Calu3 (cell line): ENCODE measurements around the gene NFX1. TPM values are rescaled to one million over a fixed set of nuclear protein-coding genes. Genes with fewer than 3 reads are reported as not detected.

ENCODE experiments used
- BruUV-seq: library from RNA; stranded (reverse); fragments of 400-500 nt; replicated peaks from 2 replicates; lab custom pipeline; 2021; lab: Mats Ljungman, UMichigan
- CTCF ChIA-PET: fragments of 300-600 bp; sonication (Branson Sonifier 250); formaldehyde crosslinking; loops from one replicate; lab custom pipeline; 2022; ENCODE audit warnings: antibody characterized with exemption; lab: Charles Lee
- DNase-seq: peaks from one replicate; pipeline ENCODE4 v3.0.0; 2022
- H3K27ac Mint-ChIP-seq: one replicate; pipeline ENCODE4 v1.8.0; 2022; ENCODE audit warnings: mixed read lengths; ENCODE audit not compliant: unreplicated experiment
- H3K27me3 Mint-ChIP-seq: one replicate; pipeline ENCODE4 v1.8.0; 2022; ENCODE audit warnings: mixed read lengths; ENCODE audit not compliant: unreplicated experiment
- H3K36me3 Mint-ChIP-seq: one replicate; pipeline ENCODE4 v1.8.0; 2022; ENCODE audit warnings: mild to moderate bottlenecking, moderate library complexity, mixed read lengths; ENCODE audit not compliant: insufficient read depth, unreplicated experiment
- H3K4me1 Mint-ChIP-seq: one replicate; pipeline ENCODE4 v1.8.0; 2022; ENCODE audit warnings: mild to moderate bottlenecking, low read depth, mixed read lengths; ENCODE audit not compliant: unreplicated experiment
- H3K4me3 Mint-ChIP-seq: one replicate; pipeline ENCODE4 v1.8.0; 2022; ENCODE audit warnings: mild to moderate bottlenecking, low read depth, moderate library complexity, mixed read lengths; ENCODE audit not compliant: unreplicated experiment
- H3K9me3 Mint-ChIP-seq: one replicate; pipeline ENCODE4 v1.8.0; 2022; ENCODE audit warnings: low read depth, mixed read lengths; ENCODE audit not compliant: unreplicated experiment
- intact Hi-C: fragments of 100-400 bp; cut with micrococcal nuclease; formaldehyde crosslinking; loops from one replicate; pipeline ENCODE4 v1.10.0; 2022; ENCODE audit not compliant: unreplicated experiment
- total RNA-seq: library from RNA; stranded (reverse); gene quantifications from 2 replicates; pipeline ENCODE4 v1.2.3, GENCODE V29; 2022
- TF ChIP-seq, protein P1 (sequence below): fragments of 200-600 bp; IDR thresholded peaks from one replicate; pipeline ENCODE4 v1.8.0; 2022; ENCODE audit warnings: antibody characterized with exemption; ENCODE audit not compliant: unreplicated experiment

Gene NFX1
- total RNA-seq, 1 experiment from 2014 or later, result 27.3 TPM

DNA sequence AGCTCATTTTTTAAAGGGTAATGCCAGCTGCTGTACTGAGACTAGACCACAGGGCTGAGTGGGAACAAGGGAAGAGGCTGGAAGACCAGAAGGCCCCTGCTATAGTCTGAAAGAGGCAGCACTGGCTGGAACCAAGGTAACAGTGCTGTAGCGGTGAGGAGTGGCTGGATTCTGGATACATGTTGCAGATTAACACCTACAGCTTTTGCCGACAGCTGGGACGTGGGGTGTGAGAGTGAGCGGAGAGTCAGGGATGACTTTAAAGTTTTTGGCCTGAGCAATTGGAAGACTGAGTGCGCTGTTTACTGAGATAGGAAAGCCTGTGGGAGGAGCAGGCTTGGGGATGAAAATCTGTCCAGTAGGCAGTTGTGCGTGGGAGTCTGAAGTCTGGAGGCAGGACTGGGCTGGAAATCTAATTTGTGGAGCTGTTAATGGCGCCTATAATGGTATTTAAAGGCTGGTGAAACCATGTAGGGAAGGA is 85.6 kb downstream of the NFX1 start:
- H3K27me3 Mint-ChIP-seq, result no peaks in the 10 kb centered on the region
- BruUV-seq, result no TSS peak
- intact Hi-C loops, result loop anchor here (1.0 kb wide), 1 partner anchor 91 kb away; no protein-coding TSS in a partner anchor
- no peaks in the 10 kb centered on the region for H3K9me3 Mint-ChIP-seq
- TF ChIP-seq, protein P1, sequence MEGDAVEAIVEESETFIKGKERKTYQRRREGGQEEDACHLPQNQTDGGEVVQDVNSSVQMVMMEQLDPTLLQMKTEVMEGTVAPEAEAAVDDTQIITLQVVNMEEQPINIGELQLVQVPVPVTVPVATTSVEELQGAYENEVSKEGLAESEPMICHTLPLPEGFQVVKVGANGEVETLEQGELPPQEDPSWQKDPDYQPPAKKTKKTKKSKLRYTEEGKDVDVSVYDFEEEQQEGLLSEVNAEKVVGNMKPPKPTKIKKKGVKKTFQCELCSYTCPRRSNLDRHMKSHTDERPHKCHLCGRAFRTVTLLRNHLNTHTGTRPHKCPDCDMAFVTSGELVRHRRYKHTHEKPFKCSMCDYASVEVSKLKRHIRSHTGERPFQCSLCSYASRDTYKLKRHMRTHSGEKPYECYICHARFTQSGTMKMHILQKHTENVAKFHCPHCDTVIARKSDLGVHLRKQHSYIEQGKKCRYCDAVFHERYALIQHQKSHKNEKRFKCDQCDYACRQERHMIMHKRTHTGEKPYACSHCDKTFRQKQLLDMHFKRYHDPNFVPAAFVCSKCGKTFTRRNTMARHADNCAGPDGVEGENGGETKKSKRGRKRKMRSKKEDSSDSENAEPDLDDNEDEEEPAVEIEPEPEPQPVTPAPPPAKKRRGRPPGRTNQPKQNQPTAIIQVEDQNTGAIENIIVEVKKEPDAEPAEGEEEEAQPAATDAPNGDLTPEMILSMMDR, result no peak
- no peak overlapping the region for H3K27ac Mint-ChIP-seq
- H3K36me3 Mint-ChIP-seq, result peaks cover 6% of the 10 kb centered on the region
- no peak overlapping the region for H3K4me3 Mint-ChIP-seq
- H3K4me1 Mint-ChIP-seq, result no peaks in the 10 kb centered on the region
- DNase-seq, result no peak
- CTCF ChIA-PET, result interaction anchor here (3.7 kb wide), 1 partner anchor 91 kb away, joined by 27 read pairs; no protein-coding TSS in a partner anchor

DNA sequence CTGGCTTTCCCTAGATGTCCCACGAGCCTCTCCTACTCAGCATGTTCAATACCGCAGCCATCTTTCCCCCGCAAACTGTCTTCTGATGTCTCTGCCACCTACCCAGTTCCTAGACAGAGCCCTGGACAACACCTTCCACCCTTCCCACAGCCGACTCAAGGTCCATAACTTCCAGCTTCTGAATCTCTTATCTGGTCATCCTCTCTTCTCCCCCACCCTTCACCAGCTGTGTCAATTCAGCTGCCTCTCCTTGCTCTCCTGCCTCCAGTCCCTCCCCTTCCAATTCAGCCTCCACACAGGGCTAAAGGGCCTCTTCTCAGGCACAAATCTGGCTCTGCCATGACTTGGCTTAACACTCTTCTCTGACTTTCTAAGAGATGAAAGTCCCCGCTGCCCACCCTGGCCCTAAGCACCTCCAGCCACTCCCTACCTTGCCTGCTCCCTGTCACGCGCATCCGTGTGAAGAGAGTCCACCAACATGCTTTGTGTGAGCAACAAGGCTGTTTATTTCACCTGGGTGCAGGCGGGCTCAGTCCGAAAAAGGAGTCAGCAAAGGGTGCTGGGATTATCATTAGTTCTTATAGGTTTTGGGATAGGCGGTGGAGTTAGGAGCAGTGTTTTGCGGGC is 86.9 kb downstream of the NFX1 start:
- Mint-ChIP-seq H3K36me3 (peaks cover 6% of the 10 kb centered on the region), H3K27ac (peak overlapping the region; percentile 57), H3K4me1 (no peaks in the 10 kb centered on the region), H3K9me3 (no peaks in the 10 kb centered on the region), H3K4me3 (no peak overlapping the region), H3K27me3 (no peaks in the 10 kb centered on the region)
- TF ChIP-seq, protein P1, result no peak
- CTCF ChIA-PET, result interaction anchor here (3.7 kb wide), 1 partner anchor 89 kb away, joined by 27 read pairs; no protein-coding TSS in a partner anchor
- no TSS peak for BruUV-seq
- intact Hi-C loops, result no loop called here
- no peak for DNase-seq

DNA sequence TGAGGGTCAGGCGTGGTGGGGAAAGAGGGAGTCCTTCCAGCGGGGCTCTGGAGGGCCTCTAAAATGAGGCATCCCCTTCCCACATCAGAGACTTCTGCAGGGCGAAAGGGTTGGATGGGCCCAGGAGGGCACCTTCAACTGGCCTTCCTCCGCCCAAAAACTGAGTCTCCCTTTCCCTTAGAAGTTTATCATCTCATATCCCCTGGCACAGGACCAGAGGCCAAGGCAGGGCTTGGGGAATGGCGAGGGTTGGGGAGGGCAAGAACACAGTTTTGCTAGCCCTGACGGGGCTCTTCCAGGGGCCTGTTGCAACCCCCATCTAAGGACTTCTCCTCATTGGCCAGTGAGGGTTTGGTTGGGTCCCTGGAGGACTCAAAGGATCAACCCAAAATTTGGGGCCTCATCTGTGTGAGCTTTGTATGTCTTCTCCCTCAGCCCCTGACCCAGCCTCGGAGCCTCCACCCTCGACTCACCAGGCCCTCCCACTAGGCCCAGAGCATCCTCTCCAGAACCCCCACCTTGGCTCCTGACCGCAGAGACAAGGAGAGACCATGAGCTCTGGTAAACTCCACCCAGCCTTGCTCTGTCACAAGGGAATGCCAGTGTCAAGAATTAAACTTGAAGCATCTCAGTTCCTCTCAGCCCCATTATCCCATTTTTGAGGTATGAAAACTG is 87.9 kb downstream of the NFX1 start:
- Mint-ChIP-seq H3K27ac (no peak overlapping the region), H3K9me3 (no peaks in the 10 kb centered on the region), H3K4me1 (no peaks in the 10 kb centered on the region), H3K27me3 (no peaks in the 10 kb centered on the region), H3K4me3 (no peak overlapping the region), H3K36me3 (no peaks in the 10 kb centered on the region)
- DNase-seq, result no peak
- BruUV-seq, result no TSS peak
- intact Hi-C loops, result no loop called here
- TF ChIP-seq, protein P1, result no peak
- CTCF ChIA-PET, result no interaction called here

DNA sequence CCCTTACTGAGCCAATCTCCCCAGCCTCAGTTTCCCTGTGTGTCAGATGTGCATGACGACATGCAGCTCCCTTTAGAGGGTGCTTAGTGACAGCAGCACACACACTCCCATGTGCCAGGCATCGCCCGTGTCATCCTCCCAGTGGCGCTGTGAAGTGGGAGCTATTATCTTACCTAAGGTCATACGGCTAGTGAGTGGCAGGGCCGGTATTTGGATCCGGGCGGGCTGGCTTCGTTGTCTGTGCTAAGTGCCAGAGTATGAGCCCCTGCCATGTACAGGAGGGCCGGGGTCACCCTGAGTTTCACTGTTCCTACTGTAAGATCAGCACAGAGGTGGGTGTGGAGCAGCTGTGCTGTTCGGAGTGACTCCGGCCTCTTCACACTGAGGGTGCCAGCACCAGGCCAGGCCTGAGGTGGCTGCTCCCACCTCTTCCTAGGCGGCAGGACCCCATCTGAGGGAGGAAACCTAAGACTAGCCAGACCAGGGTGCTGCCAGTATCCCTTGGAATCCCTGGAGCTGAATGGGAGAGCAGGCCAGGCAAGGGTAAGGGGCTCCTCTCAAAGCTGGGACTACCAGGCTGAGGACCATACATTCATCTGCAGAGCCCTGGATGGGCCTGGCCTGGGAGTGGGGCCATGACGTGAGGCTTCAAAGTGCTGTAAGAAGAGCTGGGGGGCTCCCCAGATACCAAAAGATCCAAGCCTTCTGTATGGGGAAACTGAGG is 89.5 kb downstream of the NFX1 start:
- H3K9me3 Mint-ChIP-seq, result no peaks in the 10 kb centered on the region
- CTCF ChIA-PET, result no interaction called here
- no peak overlapping the region for H3K27ac Mint-ChIP-seq
- H3K27me3 Mint-ChIP-seq, result no peaks in the 10 kb centered on the region
- no TSS peak for BruUV-seq
- DNase-seq, result no peak
- H3K4me1 Mint-ChIP-seq, result no peaks in the 10 kb centered on the region
- intact Hi-C loops, result no loop called here
- H3K4me3 Mint-ChIP-seq, result no peak overlapping the region
- TF ChIP-seq, protein P1, result no peak
- no peaks in the 10 kb centered on the region for H3K36me3 Mint-ChIP-seq
